Measurements from ENCODE around the gene TMC8. TPM values are rescaled to one million over a fixed set of nuclear protein-coding genes. Genes with fewer than 3 reads are reported as not detected.

The TMC8 gene
- total RNA-seq, 1 experiment from 2014 or later: 4.6 TPM

DNA sequence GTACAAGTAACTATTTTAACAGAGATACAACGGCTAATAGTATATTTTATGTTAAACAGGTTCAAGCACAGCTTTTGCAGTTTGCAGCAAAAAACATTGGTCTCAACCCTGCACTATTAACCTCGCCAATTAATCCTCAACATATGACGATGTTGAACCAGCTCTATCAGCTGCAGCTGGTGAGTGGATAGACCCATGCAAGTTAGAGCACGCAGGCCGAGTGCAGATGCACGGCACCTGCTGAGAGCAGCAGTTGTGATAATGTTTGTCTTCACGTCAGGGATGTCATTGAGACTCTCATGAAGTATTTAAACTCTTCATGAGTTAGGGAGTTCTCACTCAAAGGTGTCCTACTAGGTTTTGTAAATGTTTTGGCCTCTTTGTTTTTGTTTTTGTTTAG, 47.6 kb upstream of the TMC8 start:
- H3K9me2 ChIP-seq (replicated peaks; ENCODE audit: low read length): no peaks in the 10 kb centered on the region
- ATAC-seq (no peak), DNase-seq (no peak)
- TF ChIP-seq EZH2phosphoT487 (IDR thresholded peaks at IDR 0.05; ENCODE audit: borderline replicate concordance, low read length): no peak
- TF ChIP-seq, protein P1, sequence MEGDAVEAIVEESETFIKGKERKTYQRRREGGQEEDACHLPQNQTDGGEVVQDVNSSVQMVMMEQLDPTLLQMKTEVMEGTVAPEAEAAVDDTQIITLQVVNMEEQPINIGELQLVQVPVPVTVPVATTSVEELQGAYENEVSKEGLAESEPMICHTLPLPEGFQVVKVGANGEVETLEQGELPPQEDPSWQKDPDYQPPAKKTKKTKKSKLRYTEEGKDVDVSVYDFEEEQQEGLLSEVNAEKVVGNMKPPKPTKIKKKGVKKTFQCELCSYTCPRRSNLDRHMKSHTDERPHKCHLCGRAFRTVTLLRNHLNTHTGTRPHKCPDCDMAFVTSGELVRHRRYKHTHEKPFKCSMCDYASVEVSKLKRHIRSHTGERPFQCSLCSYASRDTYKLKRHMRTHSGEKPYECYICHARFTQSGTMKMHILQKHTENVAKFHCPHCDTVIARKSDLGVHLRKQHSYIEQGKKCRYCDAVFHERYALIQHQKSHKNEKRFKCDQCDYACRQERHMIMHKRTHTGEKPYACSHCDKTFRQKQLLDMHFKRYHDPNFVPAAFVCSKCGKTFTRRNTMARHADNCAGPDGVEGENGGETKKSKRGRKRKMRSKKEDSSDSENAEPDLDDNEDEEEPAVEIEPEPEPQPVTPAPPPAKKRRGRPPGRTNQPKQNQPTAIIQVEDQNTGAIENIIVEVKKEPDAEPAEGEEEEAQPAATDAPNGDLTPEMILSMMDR (conservative IDR thresholded peaks at IDR 0.05; ENCODE audit: low read depth, low read length): no peak
- no peak for TF ChIP-seq EZH2 (IDR thresholded peaks at IDR 0.05; ENCODE audit: low read length, unreplicated experiment)
- no peaks in the 10 kb centered on the region for H4K20me1 ChIP-seq (ENCODE audit: low read length)
- intact Hi-C loops (cut with micrococcal nuclease): no loop called here
- no peaks in the 10 kb centered on the region for H3K79me2 ChIP-seq (ENCODE audit: low read length)
- POLR2A ChIA-PET (ENCODE audit: unreplicated experiment): no interaction called here
- BruUV-seq (replicated peaks): no TSS peak
- H3F3A ChIP-seq (ENCODE audit: low read length, unreplicated experiment): no peaks in the 10 kb centered on the region
- H3K9me3 ChIP-seq (ENCODE audit: low read length): no peaks in the 10 kb centered on the region
- H2AFZ ChIP-seq (ENCODE audit: low read length): no peak overlapping the region
- H3K9ac ChIP-seq (ENCODE audit: low read length): no peak overlapping the region
- H3K4me1 ChIP-seq (ENCODE audit: insufficient read depth, low read length): no peaks in the 10 kb centered on the region
- no peaks in the 10 kb centered on the region for H3K36me3 ChIP-seq (ENCODE audit: low read depth, low read length)
- CTCF ChIA-PET: interaction anchor here (0.7 kb wide), 1 partner anchor 62 kb away, joined by 5 read pairs; no protein-coding TSS in a partner anchor
- no peak overlapping the region for H3K4me3 ChIP-seq (ENCODE audit: low read length)
- H3K4me2 ChIP-seq (ENCODE audit: low read length): no peak overlapping the region
- no peak overlapping the region for H3K27ac ChIP-seq (ENCODE audit: low read length)
- no peaks in the 10 kb centered on the region for H3K27me3 ChIP-seq (ENCODE audit: low read length)

DNA sequence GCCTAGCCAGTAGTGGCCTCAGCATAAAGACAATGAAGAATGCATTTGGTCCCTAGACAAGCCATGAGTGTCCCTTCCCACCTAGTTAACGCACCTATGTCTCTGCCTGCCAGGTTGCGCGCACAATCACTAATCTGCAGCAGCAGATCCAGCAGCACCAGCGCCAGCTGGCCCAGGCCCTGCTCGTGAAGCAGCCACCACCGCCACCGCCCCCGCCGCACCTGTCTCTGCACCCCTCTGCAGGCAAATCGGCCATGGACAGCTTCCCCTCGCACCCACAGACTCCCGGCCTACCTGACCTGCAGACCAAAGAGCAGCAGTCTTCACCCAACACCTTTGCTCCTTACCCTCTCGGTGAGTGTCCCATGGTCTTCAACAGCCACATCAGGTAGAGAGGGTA, 43.8 kb upstream of the TMC8 start:
- Histone ChIP-seq H3K9me3 (ENCODE audit: low read length) (no peaks in the 10 kb centered on the region), H3K79me2 (ENCODE audit: low read length) (no peaks in the 10 kb centered on the region), H3K27ac (ENCODE audit: low read length) (no peak overlapping the region), H2AFZ (ENCODE audit: low read length) (no peak overlapping the region), H3K4me1 (ENCODE audit: insufficient read depth, low read length) (no peaks in the 10 kb centered on the region), H3K27me3 (ENCODE audit: low read length) (no peaks in the 10 kb centered on the region), H4K20me1 (ENCODE audit: low read length) (no peaks in the 10 kb centered on the region), H3K9me2 (replicated peaks; ENCODE audit: low read length) (no peaks in the 10 kb centered on the region), H3K4me2 (ENCODE audit: low read length) (no peak overlapping the region), H3K9ac (ENCODE audit: low read length) (no peak overlapping the region), H3K4me3 (ENCODE audit: low read length) (no peak overlapping the region), H3K36me3 (ENCODE audit: low read depth, low read length) (no peaks in the 10 kb centered on the region), H3F3A (ENCODE audit: low read length, unreplicated experiment) (no peaks in the 10 kb centered on the region)
- POLR2A ChIA-PET (ENCODE audit: unreplicated experiment): no interaction called here
- intact Hi-C loops (cut with micrococcal nuclease): no loop called here
- ATAC-seq (no peak), DNase-seq (no peak)
- CTCF ChIA-PET: no interaction called here
- TF ChIP-seq, protein P1 (conservative IDR thresholded peaks at IDR 0.05; ENCODE audit: low read depth, low read length): no peak
- TF ChIP-seq EZH2phosphoT487 (IDR thresholded peaks at IDR 0.05; ENCODE audit: borderline replicate concordance, low read length): no peak
- TF ChIP-seq EZH2 (IDR thresholded peaks at IDR 0.05; ENCODE audit: low read length, unreplicated experiment): no peak
- BruUV-seq (replicated peaks): no TSS peak

DNA sequence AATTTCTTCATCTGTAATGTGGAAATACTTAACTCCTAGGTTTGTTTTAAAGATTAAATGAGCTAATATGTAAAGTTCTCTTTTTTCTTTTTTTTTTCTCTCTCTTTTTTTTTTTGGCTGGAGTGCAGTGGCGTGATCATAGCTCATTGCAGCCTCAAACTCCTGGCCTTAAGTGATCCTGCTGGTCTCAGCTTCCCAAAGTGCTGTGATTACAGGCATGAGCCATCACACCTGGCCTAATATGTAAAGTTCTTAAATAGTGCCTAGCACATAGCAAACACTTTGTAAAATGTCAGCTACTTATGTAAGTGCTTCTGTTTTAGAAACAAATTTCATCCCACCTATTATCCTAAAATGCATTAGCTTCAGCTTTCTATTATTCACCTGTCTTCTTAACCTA, 42.0 kb upstream of the TMC8 start:
- Histone ChIP-seq H3K4me3 (ENCODE audit: low read length) (no peak overlapping the region), H2AFZ (ENCODE audit: low read length) (no peak overlapping the region), H3K4me1 (ENCODE audit: insufficient read depth, low read length) (no peaks in the 10 kb centered on the region), H3K4me2 (ENCODE audit: low read length) (no peak overlapping the region), H4K20me1 (ENCODE audit: low read length) (no peaks in the 10 kb centered on the region), H3F3A (ENCODE audit: low read length, unreplicated experiment) (no peaks in the 10 kb centered on the region), H3K27ac (ENCODE audit: low read length) (no peak overlapping the region), H3K9me3 (ENCODE audit: low read length) (no peaks in the 10 kb centered on the region), H3K27me3 (ENCODE audit: low read length) (no peaks in the 10 kb centered on the region), H3K9me2 (replicated peaks; ENCODE audit: low read length) (no peaks in the 10 kb centered on the region), H3K79me2 (ENCODE audit: low read length) (no peaks in the 10 kb centered on the region), H3K36me3 (ENCODE audit: low read depth, low read length) (no peaks in the 10 kb centered on the region), H3K9ac (ENCODE audit: low read length) (no peak overlapping the region)
- CTCF ChIA-PET: interaction anchor here (0.6 kb wide), 3 partner anchors 99 to 1459 kb away, joined by 3 to 5 read pairs (median 4); no protein-coding TSS in a partner anchor
- no peak for DNase-seq
- POLR2A ChIA-PET (ENCODE audit: unreplicated experiment): no interaction called here
- TF ChIP-seq EZH2 (IDR thresholded peaks at IDR 0.05; ENCODE audit: low read length, unreplicated experiment) (no peak), EZH2phosphoT487 (IDR thresholded peaks at IDR 0.05; ENCODE audit: borderline replicate concordance, low read length) (no peak)
- TF ChIP-seq, protein P1 (conservative IDR thresholded peaks at IDR 0.05; ENCODE audit: low read depth, low read length): no peak
- ATAC-seq: no peak
- BruUV-seq (replicated peaks): no TSS peak
- intact Hi-C loops (cut with micrococcal nuclease): no loop called here

All from PC-3 (cell line).